PFSK-1 (cell line): ENCODE data around the gene CNTN4.

Experiments used
- FOXP2 ChIP-seq: optimal IDR thresholded peaks from 2 replicates; pipeline ENCODE3; 2011; ENCODE audit warnings: borderline replicate concordance, control low read depth, inconsistent platforms; ENCODE audit not compliant: insufficient read depth; ENCODE audit errors: extremely low read length, extremely low read depth
- POLR2AphosphoS5 ChIP-seq: IDR thresholded peaks from 2 replicates; pipeline ENCODE4 v1.6.1; 2012; ENCODE audit warnings: low read depth, mild to moderate bottlenecking, control low read depth, low read length, moderate library complexity
- REST ChIP-seq, 2 experiments: IDR thresholded peaks; 2 replicates each; pipeline versions ENCODE4 v1.6.1 to v1.8.0; 2011 to 2012; ENCODE audit warnings: low read depth in 2 of 2, low read length in 2 of 2, control low read depth in 1 of 2, inconsistent platforms in 1 of 2, mild to moderate bottlenecking in 1 of 2, moderate library complexity in 1 of 2; ENCODE audit not compliant: insufficient read depth in 1 of 2
- SIN3A ChIP-seq: IDR thresholded peaks from 2 replicates; pipeline ENCODE4 v1.6.1; 2012; ENCODE audit warnings: mild to moderate bottlenecking, low read length, moderate library complexity, borderline replicate concordance; ENCODE audit not compliant: insufficient read depth
- TAF1 ChIP-seq: IDR thresholded peaks from 2 replicates; pipeline ENCODE4 v1.6.1; 2012; ENCODE audit warnings: low read length, control low read depth, borderline replicate concordance; ENCODE audit not compliant: insufficient read depth

GRCh38 chr3:2792432-2792831 is 693.8 kb downstream of the CNTN4 start:
- TF ChIP-seq POLR2AphosphoS5 (no peak), REST (IDR thresholded peaks at IDR 0.05; ENCODE audit: insufficient read depth in 1 of 2, low read depth in 2 of 2, low read length in 2 of 2) (no peak), SIN3A (no peak), TAF1 (no peak), FOXP2 (no peak)
